SKM-1 (cell line): ENCODE results near the gene MAD1L1.

Experiments
- DNase-seq: peaks from one replicate; lab custom pipeline; 2025; ENCODE audit not compliant: unreplicated experiment; lab: John Stamatoyannopoulos, UW

Gene MAD1L1

DNA sequence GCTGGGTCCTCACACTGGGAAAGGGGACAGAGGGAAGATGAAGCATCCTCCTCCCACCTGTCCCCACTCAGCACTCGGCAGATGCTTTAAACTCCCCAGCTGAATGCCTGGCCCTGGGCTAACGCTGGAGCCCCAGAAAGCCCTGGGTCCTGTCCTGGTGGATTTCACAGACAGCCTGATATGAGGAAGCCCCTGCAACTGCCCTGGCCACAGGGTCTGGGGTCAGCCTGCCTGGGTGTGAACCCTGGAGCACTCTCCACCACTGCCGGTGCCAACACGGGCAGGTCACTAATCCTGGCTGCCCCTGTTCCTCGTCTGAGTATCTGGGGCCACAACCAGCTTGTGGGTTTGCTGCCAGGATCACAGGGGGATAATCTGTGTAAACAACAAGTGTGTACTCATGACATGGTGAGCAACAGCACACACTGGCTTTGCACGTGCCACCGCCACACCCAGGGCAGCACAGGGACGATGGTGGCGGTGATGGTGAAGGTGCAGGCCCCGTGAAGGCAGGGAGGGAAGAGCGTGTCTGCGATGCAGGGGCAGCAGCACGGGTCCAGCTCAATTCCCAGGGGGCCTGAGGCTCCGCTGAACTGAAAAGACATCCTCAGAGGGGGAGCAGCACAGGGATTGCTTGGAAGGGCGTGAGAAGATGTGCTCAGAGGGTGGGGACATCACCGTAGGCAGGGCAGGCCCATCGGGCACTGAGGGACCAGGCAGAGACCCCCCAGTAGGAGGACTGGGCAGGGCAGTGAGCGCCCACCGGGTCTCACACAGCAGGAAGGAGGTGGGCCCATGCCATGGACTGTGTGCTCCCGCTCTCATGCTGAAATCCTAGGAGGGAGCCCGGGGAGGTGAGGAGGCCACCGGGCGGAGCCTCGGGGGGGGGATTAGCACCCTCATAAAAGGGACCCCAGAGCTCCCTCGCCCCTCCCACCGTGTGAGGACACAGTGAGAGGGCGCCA lies 238.7 kb downstream of the MAD1L1 start:
- no peak for DNase-seq

DNA sequence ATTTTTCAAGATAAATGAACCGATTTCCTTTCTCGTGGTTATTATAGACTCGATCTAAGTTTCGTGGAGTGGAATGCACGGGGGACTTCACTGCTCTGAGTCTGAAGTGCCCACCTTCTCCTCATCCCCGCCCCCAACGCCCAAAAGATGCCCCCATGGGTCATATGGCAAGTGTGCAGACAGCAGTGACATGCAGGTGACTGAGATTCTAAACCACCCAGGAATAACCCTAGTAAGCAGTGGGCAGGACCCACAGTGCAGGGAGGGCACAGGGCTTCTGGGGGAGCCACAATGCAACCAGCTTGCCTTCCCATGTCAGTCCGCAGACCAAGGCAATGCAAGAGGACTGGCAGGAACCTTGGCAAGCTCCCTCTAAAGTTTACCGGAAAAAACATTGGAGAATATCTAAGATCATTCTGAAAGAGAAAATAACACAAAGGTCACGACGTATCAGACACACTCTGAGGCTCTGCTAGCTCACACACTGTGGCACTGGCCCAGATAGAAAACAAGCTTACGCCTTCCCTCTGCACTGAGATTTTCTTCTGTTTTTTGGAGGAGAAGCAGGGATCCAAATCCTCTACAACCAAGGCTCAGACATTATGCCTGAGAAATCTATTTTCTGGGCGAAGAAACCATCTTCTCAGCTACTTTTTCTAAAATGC lies 239.6 kb downstream of the MAD1L1 start:
- DNase-seq = no peak

DNA sequence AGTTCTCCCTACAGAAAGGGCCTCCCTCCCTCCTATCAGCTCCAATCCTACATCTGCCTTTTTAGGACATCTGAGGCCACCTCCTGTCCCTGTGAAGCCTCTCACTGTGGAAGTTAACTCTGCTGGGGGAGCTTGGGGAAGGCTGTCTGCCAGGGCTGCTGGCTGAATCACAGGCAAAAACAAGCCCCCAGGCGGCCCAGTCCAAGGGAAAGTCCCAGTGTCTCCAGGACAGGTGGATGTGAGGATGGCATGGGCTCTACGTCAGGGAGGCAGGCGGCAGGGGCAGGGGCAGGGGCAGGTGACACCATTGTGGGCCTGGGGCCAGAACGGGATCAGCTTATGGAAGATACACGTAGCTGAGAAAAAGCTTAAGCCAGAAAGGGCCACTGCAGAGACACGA lies 240.2 kb downstream of the MAD1L1 start:
- DNase-seq = no peak

DNA sequence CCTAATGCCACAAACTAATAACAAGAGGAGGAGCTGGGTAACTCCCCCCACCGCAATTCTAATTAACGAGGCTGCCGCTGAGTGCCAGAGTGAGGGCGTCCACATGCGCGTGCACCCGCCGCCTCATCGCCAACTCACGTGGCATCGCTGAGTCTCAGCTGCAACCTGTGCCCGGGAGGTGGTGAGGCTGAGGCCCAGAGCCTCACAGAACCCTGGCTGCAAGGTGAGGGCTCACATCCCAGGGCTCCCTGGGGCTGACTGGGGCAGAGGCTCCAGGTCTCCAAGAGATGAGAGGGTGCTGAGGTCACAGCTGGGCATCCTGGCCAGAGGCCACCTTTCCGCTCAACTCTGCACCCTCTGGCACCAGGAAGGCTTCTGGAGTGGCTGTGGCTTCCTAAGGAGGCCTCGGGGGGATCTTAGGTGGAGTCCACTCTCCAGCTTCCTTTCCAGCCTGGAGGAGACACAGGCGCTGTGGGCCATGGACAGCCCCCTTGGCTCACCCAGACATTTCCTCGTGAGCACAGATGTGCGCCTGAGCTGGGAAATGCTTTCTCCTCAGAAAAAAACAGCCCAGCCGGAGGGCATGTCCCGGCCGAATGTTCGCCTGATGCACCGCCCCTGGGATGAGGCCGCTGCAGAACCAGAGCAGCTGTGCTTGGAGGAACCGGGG lies 242.6 kb downstream of the MAD1L1 start:
- DNase-seq = no peak

DNA sequence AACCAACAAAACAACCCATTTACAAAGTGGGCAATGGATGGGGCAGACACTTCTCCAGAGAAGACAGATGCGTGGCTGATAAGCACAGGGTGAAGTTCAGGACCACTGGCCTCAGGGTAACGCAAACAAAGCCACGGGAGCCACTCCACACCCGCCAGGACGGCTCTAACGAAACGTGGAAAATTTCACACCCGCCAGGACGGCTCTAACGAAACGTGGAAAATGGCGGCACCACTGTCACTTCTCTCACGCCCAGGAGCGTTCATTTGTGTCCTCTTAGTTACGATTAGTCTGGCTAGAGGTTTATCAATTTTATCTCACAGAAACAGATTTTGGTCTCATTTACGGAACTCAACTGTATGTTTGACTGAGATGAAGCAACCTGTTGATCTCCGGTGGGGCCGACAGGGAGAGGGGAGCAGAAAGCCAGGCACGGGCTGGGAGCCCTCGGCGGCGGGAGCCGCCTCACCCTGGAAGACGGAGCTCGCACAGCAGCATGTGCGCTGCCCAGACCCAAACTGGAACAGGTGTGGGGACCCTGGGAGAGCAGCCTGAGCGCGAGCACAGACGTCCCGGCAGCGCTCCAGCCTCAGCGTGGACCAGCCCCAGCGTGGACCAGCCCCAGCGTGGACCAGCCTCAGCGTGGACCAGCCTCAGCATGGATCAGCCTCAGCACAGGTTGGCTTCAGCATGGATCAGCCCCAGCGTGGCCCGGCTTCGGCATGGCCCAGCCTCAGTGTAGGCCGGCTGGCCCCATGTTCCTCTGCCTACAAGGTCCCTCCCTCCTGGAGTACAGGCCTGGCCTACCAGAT lies 243.5 kb downstream of the MAD1L1 start:
- DNase-seq = no peak

DNA sequence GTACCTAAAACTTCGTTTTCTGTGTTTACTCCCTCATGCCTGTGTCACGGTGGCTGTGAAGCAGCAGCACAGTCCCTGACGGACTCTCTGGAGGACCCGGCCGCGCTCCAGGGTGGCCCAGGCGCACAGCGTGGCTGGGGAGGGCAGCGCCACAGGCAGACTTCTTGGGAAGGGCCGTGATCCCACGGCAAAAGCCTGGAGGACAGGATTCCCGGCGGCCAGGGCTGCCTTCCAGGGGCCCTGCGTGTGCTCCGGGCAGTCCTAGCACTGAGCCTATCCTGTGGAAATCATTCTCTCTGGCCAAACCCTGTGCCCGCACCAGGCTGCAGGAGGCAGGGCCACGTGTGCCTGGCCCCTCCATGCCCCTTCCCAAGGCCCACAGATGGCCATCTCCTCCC lies 244.2 kb downstream of the MAD1L1 start:
- no peak for DNase-seq

DNA sequence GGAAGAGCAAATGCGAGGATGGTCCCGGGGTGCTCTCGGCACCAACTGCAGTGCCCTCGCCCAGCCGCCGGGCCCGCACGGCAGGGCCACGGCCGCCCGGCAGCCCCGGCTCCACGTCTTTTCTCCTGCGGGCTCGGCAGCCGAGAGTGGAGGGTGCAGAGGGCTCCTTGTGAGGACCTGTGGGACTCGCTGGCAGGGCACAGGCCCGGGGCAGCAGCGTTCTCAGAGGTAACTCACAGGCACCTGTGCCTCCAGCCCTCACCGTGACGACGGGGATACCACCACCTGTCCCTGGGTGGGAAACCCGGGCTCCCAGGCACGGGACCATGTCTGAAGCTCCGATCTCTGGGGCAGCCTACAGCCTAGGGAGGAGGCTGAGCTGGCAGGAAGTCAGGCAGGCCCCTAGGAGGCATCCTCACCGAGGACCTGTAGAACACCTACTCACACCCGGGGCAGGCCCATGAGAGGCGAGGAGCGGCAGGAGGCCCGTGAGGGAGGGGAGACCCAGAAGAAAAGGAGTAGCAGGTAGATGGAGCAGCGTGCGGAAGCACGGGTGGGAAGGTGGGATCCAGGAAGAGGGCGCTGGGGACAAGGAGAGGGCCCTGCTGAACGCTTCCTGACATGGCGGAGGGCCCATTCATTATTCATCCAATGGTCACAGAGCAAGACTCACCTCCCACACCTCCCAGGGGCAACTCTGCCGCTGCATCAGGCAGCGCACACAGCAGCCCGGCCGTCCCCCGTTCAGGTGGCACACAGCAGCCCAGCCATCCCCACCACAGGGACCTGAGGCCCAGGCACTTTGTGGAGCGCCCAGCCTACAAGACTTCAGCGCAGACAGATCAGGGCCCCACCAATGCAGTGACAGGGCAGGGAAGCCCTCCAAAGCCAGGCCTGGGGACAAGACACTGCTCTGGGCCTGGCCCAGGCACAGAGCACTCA lies 244.9 kb downstream of the MAD1L1 start:
- DNase-seq = no peak

DNA sequence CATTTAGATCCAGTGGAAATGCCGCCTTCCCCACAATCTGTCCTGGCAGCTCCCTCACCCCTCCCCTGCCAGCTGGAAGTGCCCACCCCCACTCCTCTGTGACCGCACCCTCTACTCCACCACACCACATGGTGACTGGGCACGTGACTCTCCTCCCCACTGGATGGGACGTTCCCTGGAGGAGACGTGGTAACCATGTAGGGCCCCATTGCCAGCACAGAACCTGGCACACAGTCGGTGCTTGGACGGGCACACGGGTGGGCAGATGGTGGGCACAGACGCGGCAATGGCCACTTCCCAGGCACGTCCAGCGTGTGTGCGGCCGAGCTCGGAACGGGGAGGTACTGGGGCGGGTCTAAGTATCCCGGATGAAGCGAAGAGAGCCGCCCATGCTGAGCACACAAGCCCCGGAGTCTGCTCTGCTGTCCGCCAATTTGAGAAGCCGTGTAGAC lies 245.6 kb downstream of the MAD1L1 start:
- DNase-seq = no peak

DNA sequence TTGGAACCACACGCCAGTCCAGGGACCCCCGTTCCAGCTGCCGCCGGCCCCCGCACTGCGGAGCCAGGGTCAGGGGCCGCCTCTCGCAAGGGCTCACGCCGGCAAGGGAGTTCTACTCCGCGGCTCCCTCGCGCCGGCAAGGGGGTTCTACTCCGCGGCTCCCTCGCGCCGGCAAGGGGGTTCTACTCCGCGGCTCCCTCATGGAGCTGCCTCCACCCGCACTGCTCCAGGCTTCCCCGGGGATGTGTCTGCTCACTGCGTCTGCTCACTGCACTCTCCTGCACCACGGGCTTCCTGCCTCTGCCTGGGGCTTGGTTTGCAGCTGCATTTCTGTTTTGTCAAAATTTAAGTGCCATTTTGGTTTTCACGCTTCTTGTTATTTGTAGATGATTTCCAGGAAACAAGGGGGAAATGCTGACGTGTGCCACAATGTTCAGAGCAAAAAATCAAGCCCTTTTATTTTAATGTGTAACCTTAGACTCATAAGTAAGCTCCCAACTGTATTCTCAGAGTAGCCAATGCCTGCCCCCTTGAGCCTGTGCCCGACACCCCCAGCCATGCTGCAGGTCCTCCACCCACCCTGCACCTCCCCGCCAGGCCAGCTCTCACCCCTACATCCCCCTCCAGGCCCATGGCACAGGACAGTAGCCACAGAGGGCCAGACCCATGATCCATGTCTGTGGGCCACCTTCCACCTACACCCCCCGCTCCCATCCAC lies 246.2 kb downstream of the MAD1L1 start:
- no peak for DNase-seq

DNA sequence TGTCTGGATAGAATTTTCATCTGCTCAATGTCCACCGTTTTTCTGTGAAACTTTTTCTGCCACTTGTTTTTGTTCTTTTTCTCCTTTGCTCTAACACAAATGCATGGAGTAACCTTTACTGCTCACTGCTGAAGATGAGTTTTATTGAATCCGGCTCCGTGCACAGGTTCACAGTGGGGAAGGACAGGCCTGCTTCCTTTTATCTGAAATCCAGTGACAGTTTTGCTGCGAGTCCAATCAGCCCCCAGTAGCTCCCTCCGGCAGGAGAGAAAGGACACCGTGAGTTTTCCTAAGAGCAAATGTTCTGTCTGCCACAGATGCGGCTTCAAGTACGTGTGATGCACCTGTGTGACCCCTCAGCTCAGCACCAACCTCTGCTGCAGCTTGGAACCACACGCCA lies 246.8 kb downstream of the MAD1L1 start:
- DNase-seq = no peak

DNA sequence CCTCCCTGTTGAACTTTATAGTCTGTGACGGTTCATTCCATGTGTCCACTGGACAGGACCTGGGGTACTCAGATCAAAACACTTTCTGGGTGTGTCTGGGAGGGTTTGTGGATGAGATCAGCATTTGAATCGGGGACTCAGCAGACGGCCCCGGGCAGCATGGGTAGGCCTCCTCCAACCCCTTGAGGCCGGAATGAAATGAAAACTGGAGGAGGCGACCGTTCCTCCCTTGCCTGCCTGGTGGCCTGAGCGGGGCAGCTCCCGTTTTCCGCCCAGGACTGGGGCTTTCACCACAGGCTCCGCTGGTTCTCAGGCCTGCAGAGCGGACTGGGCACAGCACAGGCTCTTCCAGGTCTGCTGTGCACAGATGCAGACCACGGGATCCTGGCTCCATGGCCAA lies 247.7 kb downstream of the MAD1L1 start:
- no peak for DNase-seq

DNA sequence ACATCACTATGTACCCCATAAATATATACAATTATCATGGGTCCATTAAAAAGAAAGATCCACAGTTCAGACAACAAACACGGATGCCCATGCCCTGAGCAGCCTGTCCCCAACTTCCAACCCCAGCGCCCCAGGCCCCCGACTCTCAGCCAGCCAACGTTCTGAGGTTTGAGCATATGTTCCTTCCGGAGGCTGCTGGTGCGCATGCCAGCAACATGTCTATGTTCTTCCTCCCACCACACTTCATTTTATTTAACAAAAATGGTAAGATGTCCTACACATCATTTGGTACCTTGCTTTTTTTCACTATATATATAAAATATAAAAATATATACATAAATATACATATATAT lies 250.9 kb downstream of the MAD1L1 start:
- no peak for DNase-seq

DNA sequence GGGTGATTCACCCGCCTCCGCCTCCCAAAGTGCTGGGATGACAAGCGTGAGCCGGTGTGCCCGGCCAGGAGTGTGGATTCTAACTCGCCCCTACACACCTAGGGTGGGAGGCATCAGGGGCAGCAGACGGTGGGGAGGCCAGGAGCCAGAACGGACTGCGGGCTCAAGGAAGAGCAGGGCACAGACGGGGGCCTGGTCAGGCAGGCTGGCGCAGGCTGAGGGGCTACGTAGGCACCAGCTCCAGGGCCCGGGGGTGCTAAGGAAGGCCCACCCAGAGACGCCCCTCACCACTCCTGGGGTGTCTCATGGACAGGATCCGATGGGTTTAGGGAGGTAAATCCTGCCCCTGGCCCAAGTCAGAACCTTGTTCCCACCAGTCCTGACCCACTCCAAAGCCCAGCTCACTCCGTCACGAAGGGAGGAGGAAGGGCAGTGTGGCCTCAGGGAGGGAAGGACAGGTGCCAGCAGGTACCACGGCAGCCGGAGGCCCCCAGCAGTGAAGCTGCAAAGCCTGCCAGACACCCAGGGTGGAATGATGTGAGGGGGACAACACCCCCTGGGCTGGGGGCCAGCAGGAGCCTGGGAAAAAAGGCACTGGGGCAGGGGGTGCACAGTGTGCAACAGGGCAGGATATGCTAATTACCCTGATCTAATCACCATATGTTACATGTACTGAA lies 251.4 kb downstream of the MAD1L1 start:
- DNase-seq = no peak

DNA sequence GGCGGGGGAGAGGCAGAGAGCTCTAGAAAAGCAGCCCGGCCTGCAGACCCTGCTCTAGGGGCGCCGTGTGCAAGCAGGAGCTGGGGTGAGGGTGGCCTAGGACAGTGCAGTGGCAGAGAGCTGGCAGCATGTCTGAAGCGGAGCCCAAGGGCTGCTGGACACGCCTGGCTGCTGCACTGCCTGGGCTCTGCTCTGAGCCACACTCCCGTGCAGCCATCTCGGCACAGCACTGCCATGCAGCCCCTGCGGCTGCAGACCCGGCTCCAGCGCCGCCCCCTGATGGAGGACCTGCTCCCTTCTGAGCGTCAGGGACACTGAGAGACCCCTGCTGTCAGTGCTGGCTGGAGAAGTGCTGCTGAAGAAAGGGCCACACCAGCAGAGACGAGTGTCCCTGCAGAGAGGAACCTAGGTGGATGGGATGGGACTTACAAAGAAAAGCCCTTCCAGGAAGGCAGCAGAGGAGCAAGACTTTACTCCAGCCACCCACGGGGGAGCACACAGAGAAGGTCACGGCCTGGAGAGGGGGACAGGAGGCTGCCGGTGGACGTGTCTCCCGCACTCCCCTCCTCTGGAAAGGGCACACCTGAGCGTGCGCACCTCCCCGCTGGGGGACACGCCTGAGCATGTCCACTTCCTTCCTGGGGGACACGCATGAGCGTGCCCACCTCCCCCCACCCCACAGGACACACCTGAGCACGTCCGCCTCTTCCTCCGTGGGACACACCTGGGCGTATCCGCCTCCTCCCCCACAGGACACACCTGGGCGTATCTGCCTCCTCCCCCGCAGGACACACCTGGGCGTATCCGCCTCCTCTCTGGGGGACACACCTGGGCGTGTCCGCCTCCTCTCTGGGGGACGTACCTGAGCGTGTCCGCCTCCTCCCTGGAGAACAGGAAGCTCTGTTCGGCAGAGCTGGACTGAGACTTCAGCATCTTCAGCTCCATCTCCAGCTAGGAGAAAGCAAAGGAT lies 252.9 kb downstream of the MAD1L1 start:
- DNase-seq = no peak

DNA sequence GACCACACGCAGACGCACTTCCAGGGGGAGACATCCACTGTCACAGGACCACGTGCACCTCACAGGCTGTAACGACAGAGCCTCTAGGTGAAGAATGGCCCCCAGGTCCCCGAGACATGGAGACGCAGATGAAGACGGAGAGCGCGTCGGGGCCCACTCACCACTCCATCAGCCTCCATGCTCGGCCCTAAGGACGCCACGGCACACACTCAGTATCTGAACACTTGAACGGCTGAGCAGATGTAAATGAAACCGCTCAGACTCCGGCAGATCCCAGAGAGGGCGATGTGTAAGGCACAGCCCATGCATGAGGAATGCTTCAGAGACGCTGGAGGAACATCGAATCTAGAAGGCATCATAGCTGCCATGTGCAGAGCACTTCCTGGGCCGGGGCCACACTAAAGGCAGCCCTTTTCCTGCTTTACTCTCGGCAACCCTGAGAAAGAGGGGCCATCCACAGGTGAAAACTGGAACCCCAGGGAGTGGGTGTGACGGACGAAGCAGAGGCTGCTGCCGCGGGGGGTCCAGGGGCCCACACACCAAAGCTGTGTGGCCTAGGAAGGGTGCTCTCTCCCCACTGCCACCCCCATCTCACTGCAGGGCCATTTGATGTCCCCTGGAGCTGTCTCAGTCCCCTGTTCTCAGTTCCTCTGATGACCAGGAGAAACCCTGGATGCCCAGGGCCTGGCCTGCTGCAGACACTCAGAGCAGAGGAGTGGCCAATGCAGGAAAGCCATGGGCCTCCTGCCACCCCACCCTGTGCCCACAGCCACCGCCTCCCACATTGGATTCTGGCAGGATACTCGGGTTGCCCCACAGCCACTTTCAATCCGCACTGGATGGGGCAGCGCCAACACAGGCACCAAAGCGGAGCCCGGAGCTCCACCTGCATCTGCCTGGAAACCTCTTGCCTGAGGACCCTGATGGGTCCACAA lies 253.8 kb downstream of the MAD1L1 start:
- no peak for DNase-seq

DNA sequence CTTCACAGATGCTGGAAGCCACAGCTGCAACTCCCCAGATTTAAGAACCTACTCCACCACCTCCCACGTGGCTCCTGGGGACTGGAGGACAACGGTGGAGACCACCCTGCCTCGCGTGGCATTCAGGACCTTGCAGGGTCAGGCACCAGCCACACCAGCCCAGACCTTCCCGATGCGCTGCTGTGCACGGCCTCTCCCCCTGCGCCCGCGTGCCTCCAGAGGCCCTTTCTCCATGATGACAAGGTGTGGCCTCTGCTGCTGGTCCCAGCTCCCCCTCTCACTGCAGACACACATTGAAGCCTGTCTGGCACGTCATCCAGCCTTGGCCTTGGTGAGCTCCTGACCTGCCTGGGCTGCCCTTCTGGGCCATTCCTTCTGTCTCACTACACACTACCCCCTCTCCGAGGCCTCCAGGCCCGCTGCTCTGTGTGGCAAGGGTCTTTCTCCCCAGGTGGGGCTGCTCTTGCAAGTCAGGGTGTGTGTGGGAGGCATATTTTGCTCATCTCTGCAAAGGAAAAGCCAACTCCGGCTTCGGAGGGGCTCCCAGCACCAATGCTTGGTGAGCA lies 254.8 kb downstream of the MAD1L1 start:
- DNase-seq = no peak
